HG03457 (cell line): Measurements from ENCODE around the gene ADAMTS17.

Source experiments
- ATAC-seq: cut with Tn5 transposase; IDR thresholded peaks from one replicate; pipeline ENCODE4 v1.9.1; 2021; ENCODE audit warnings: moderate number of reproducible peaks; ENCODE audit not compliant: unreplicated experiment

Gene ADAMTS17

GRCh38 chr15:100341750-100342560, at the start of gene ADAMTS17:
Gene ADAMTS17, minus strand, starts transcription at chr15:100341975. Its CDS starts 76 bp downstream, at chr15:100341899.
- peak; percentile 93 for ATAC-seq

DNA sequence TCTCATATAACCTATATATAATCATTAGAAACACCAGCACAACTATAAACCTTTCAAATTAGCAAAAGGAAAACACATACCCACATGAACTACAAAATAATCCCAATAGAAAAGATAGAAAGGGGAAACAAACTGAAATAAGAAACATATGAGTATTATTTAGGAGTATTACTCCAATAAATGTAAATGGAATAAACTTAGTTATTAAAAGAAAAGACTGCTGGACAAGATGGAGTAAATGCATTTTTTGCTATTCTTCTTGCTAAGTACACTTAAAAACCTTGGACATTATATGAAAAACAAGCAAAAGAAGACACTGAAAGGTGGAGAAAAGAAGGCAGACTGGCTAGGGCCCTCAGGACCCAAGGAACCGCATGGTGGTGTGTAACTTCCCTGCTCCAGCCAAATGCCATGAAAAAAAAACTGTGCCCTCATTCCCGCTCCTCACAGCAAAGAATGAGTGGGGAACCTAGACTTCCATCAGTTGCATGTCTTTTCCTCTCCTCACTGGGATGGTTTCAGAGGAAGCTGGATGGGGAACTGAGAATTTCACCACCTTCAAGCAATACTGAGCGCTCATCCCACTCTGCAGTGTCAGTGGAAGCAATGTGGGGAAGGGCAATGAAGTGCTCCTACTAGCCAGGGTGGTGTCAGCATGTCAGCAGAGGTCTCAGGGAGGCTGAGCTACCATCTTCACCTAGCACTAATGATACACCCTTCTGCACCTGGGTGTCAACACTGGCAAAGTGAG, 43.7 kb upstream of the ADAMTS17 start:
- ATAC-seq: no peak

- no peak for ATAC-seq
Observed at GRCh38 chr15:100384108-100384410, 42.3 kb upstream of the ADAMTS17 start.

DNA sequence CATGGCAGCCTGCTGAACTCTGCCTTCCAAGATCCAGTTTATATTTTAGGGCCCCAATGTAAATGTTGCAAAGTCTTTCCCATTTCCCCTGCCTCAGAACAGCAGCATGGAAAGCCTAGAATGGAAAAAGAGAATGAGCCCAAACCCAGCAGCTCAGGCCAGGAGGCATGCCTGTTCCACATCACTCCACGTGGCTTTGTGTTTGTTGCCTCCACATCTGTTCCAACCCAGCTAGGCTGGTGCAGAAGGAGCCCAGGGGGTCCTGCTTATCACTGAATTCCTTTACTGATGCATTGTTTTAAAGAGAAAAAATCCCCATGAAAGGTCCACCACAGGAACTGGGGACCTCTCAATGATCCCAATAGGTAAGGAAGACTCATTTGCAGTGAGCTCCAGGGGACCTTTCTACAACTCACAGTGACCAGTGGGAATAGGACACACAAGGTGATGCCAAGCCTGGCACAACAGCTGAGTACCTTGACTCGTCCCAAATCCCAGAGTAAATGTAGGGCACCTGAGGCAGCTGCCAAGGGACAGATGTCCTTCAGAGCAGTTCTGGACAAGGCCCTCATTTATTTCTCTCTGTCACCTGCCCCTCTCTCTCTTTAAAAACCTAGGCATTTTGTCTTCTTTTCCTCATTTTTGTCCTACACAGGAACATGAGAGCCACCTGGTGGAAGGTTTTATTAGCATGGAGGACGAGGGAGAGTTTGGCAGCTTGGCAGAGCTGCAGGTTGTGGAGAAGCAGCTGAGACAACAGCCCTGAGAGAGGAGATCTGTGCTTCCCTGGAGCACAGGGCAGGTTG, 41.7 kb upstream of the ADAMTS17 start:
- ATAC-seq: no peak

DNA sequence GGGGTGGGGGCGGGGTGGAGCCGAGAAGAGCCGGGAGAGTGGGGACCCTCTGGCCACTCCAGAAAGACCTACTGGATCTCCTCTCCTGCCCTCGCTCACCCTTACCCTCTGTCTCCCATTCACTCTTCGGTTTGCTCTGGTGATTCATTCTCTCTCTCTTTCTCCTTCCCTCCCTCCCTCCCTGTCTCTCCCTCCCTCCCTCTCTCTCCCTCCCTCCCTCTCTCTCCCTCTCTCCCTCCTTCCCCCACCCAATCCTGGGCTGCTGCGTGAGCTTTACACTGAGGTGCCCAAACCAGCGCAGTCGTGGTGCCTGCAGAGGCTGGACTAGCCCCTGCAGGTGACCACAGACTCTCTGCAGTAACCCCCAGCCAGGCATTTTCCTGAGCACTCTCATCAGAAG, 32.2 kb upstream of the ADAMTS17 start:
- ATAC-seq: no peak

GRCh38 chr15:100373120-100373896, 31.5 kb upstream of the ADAMTS17 start:
- ATAC-seq: no peak

DNA sequence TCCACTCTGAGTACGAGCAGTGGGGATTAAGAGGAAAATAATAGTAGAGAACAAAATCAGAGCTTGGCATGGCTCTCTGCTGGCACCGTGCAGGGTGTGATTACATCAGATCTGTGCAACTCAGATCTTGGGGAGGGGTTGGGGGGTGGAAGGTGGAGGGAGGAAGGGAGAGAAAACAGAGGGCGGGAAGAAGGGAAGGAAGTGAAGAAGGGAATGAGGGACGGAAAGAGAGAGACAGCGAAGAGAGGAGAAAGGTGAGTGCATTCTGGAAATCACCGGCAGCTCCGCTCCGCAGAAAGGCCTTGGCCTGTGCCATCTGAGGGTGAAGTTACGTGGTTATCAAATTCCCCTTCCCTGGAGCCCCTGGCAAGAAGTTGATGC, 31.0 kb upstream of the ADAMTS17 start:
- ATAC-seq: no peak

GRCh38 chr15:100355342-100355741, 13.6 kb upstream of the ADAMTS17 start:
- ATAC-seq: no peak

DNA sequence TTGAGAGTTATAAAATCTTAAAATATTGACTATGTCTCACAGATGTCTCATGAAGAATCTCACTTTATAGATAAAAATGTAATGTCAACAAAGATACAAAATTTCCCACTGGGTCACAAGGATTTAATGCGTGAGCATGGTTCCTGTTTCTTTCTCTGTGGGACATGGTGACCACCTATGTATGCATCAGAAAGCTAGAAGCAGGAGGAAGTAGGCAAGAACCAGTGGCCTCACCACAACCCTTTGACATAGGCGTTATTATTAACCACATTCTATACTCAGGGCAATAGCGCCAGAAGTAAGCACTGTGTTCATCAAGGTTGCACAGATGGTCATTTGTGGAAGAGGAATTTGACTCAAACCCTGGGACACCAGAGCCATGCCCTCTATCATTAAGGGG, 11.7 kb upstream of the ADAMTS17 start:
- no peak for ATAC-seq

- no peak for ATAC-seq
Observed at GRCh38 chr15:100350434-100351226, 8.9 kb upstream of the ADAMTS17 start.

GRCh38 chr15:100349696-100350433, 8.1 kb upstream of the ADAMTS17 start:
- peak; percentile 86 for ATAC-seq

- no peak for ATAC-seq
Observed at GRCh38 chr15:100349321-100349695, 7.5 kb upstream of the ADAMTS17 start.

GRCh38 chr15:100348578-100348977, 6.8 kb upstream of the ADAMTS17 start:
- no peak for ATAC-seq

- no peak for ATAC-seq
Observed at GRCh38 chr15:100346866-100347512, 5.2 kb upstream of the ADAMTS17 start.

DNA sequence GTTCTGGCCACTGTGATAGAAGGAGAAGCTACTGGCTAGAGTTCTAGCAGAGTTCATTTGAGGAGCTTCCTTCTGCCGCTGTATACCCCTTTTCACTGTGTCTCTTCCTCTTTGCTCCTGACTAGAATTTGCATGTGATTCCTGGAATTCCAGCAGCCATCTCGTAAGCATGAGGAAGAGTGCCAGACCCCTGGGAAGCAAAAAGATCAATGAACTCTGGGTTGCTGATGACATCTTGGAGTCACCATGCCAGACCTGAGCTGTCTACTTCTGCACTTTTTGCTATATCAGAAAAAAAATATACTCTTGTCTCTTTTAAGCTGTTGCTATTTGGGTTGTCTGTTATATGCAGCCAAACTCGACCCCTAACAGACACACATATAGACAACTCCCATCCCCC, 3.7 kb upstream of the ADAMTS17 start:
- no peak for ATAC-seq

DNA sequence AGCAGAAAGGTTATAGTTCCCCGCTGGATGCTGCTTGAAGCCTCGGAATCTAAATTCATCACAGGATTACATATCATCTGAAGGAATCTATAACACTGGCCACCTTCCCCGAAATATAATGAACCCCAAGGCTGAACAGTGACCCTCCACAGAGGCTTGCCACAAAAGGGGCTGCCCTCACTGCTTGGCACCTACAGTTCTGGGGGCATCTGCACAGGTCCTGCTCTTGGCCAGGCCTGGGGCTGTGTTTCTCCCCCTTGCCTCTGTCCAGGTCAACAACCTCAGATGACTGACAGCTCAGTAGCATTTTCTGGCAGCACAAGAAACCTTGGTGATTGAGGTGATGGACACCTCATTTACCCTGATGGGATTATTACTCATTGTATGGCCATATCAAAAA, 1.5 kb upstream of the ADAMTS17 start:
- no peak for ATAC-seq

- no peak for ATAC-seq
Observed at GRCh38 chr15:100341239-100341749, 481 bp downstream of the ADAMTS17 start.

DNA sequence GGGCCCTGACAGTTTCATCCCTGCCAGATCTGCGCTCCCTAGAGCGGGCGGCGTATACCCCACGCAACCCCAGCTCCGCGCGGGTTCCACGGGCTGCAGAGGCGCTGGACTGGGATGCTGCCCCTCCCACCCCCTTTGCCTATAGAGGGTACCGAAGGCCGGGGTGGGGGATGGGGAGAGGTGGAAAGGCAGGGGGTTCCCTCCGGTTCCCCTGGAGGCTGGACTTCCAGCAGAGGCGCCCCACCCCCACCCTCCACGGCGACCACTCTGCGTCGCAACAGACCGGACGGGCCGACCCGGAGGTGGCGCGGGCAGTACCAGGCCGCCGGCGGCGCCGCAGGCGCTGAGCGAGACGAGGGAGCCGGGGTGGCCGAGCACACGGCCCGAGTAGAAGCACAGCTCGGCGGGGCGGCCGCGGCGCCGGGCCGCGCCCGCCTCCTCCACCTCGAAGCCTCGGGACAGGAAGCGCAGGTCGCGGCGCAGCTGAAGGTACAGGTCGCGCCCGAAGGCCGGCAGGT, 995 bp downstream of the ADAMTS17 start:
- ATAC-seq: no peak
